CD4-positive, alpha-beta T cell treated with Interleukin-4 for 1 hour (primary cell): ENCODE data around the gene DCHS1.

Experiments used
- DNase-seq, 2 donors: peaks; one replicate each; pipeline ENCODE4 v3.0.0-alpha.2; 2020 to 2022

Gene DCHS1

GRCh38 chr11:6673523-6674218, 18.1 kb upstream of the DCHS1 start:
- DNase-seq, result no peak

- DNase-seq, result no peak
Observed at GRCh38 chr11:6671991-6672390, 16.4 kb upstream of the DCHS1 start.

GRCh38 chr11:6670202-6670830, 14.7 kb upstream of the DCHS1 start:
- peak in 1 of 2 donors; percentile 46 for DNase-seq

- peak; percentile 57 to 82 for DNase-seq
Observed at GRCh38 chr11:6667733-6668374, 12.2 kb upstream of the DCHS1 start.

- DNase-seq, result peak in 1 of 2 donors; percentile 18
Observed at GRCh38 chr11:6666302-6667183, 10.9 kb upstream of the DCHS1 start.

GRCh38 chr11:6664551-6664950, 8.9 kb upstream of the DCHS1 start:
- no peak for DNase-seq

- no peak for DNase-seq
Observed at GRCh38 chr11:6663794-6664469, 8.3 kb upstream of the DCHS1 start.

- no peak for DNase-seq
Observed at GRCh38 chr11:6660712-6661111, 5.1 kb upstream of the DCHS1 start.

GRCh38 chr11:6658647-6659046, 3.0 kb upstream of the DCHS1 start:
- DNase-seq, result no peak

GRCh38 chr11:6657346-6657745, 1.7 kb upstream of the DCHS1 start:
- DNase-seq, result no peak

GRCh38 chr11:6656936-6657335, 1.3 kb upstream of the DCHS1 start:
- no peak for DNase-seq

- no peak for DNase-seq
Observed at GRCh38 chr11:6656584-6656915, 941 bp upstream of the DCHS1 start.

- peak; percentile 29 to 37 for DNase-seq
Observed at GRCh38 chr11:6655020-6655789, 404 bp downstream of the DCHS1 start.

- no peak for DNase-seq
Observed at GRCh38 chr11:6654281-6655019, 1.2 kb downstream of the DCHS1 start.

- DNase-seq, result no peak
Observed at GRCh38 chr11:6653656-6654055, 2.0 kb downstream of the DCHS1 start.

- no peak for DNase-seq
Observed at GRCh38 chr11:6653097-6653496, 2.5 kb downstream of the DCHS1 start.

GRCh38 chr11:6652182-6652581, 3.4 kb downstream of the DCHS1 start:
- DNase-seq, result no peak

GRCh38 chr11:6650980-6651379, 4.6 kb downstream of the DCHS1 start:
- no peak for DNase-seq

GRCh38 chr11:6650104-6650503, 5.5 kb downstream of the DCHS1 start:
- DNase-seq, result no peak

GRCh38 chr11:6648501-6648900, 7.1 kb downstream of the DCHS1 start:
- DNase-seq, result no peak

GRCh38 chr11:6647836-6648235, 7.8 kb downstream of the DCHS1 start:
- DNase-seq, result no peak
